Measurements from ENCODE around the gene TUBB. TPM values are rescaled to one million over a fixed set of nuclear protein-coding genes. Genes with fewer than 3 reads are reported as not detected.

The TUBB gene
- total RNA-seq, 1 donor from 2014 or later, result 537 TPM

DNA sequence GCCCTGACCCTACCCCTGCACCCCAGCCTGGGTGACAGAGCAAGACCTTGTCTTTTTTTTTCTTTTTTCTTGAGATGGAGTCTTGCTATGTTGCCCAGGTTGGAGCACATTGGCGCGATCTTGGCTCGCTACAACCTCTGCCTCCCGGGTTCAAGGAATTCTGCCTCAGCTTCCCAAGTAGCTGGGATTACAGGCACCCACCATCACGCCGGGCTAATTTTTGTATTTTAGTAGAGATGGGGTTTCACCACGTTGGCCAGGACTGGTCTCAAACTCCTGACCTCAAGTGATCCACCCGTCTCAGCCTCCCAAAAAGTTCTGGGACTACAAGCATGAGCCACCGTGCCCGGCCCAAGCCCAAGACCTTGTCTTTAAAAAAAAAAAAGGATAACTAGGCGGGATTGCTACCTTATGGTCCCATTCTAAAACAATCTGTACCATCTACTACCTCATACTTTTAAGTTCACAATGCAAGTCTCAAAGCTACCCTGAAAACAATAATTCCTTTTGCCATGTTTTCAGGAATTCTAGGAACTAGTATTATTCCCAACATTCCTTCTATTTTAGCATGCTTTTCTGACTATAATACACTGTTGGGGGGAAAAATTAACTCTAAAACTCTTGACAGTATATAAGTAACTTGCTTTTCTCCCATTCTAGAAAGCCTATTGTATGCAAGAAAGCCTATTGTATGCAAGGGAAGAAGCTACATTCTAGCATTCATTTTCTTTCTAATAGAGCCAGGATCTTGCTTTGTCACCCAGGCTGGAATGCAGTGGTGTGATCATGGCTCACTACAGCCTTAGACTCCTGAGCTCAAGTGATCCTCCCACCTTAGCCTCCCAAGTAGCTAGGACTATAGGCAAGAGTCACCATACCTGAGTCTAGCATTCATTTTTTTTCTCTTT lies 6.6 kb downstream of the TUBB start:
- Histone ChIP-seq H3K27me3 (no peaks in the 10 kb centered on the region), H3K36me3 (peaks cover 61 to 93% of the 10 kb centered on the region in 2 donors), H3K27ac (peak overlapping the region; percentile 46 to 50), H3K9me3 (no peaks in the 10 kb centered on the region), H3K4me1 (peaks cover 0 to 41% of the 10 kb centered on the region in 2 donors), H3K4me3 (no peak overlapping the region)
- intact Hi-C loops (cut with DNase I), result loop anchor here (10.0 kb wide), 1 partner anchor 242 kb away; the partner anchor contains the start of gene HLA-E
- no peak for DNase-seq (ENCODE audit: low spot score in 2 of 2)
- TF ChIP-seq, protein P1, sequence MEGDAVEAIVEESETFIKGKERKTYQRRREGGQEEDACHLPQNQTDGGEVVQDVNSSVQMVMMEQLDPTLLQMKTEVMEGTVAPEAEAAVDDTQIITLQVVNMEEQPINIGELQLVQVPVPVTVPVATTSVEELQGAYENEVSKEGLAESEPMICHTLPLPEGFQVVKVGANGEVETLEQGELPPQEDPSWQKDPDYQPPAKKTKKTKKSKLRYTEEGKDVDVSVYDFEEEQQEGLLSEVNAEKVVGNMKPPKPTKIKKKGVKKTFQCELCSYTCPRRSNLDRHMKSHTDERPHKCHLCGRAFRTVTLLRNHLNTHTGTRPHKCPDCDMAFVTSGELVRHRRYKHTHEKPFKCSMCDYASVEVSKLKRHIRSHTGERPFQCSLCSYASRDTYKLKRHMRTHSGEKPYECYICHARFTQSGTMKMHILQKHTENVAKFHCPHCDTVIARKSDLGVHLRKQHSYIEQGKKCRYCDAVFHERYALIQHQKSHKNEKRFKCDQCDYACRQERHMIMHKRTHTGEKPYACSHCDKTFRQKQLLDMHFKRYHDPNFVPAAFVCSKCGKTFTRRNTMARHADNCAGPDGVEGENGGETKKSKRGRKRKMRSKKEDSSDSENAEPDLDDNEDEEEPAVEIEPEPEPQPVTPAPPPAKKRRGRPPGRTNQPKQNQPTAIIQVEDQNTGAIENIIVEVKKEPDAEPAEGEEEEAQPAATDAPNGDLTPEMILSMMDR (IDR thresholded peaks at IDR 0.05), result no peak

DNA sequence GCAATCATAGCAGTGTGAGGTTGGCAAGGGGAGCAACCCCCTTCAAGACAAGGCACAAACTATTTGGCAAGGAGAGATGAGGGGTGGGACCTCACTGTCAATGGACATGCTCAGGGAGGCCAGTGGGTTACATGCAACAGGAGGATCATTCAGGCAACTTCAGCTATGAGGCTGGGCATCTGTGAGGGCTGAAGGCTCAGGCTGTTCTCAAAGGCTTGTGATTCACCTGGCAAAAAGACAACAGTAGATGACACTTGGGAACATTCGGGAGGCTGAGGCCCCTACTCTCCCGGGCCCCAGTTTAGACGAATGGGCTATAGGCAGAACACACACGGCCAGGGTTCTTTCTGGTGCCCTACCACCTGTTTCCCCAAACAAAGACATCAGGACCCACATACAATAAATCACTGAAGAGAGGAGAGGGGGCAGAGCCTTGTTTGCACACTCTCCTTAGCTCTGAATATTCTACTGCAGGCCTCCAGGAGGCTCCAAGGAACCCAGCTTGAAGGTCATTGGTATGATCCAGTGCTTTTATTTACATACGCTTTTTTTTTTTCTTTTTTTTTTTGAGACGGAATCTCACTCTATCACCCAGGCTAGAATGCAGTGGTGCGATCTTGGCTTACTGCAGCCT lies 7.9 kb downstream of the TUBB start:
- Histone ChIP-seq H3K4me3 (no peak overlapping the region), H3K36me3 (peaks cover 70 to 98% of the 10 kb centered on the region in 2 donors), H3K4me1 (peaks cover 0 to 34% of the 10 kb centered on the region in 2 donors), H3K27ac (peak overlapping the region; percentile 10 to 37), H3K9me3 (no peaks in the 10 kb centered on the region), H3K27me3 (no peaks in the 10 kb centered on the region)
- intact Hi-C loops (cut with DNase I), result loop anchor here (10.0 kb wide), 1 partner anchor 243 kb away; the partner anchor contains the start of gene HLA-E
- TF ChIP-seq, protein P1 (IDR thresholded peaks at IDR 0.05), result peak in 1 of 3 experiments; percentile 19
- no peak for DNase-seq (ENCODE audit: low spot score in 2 of 2)

DNA sequence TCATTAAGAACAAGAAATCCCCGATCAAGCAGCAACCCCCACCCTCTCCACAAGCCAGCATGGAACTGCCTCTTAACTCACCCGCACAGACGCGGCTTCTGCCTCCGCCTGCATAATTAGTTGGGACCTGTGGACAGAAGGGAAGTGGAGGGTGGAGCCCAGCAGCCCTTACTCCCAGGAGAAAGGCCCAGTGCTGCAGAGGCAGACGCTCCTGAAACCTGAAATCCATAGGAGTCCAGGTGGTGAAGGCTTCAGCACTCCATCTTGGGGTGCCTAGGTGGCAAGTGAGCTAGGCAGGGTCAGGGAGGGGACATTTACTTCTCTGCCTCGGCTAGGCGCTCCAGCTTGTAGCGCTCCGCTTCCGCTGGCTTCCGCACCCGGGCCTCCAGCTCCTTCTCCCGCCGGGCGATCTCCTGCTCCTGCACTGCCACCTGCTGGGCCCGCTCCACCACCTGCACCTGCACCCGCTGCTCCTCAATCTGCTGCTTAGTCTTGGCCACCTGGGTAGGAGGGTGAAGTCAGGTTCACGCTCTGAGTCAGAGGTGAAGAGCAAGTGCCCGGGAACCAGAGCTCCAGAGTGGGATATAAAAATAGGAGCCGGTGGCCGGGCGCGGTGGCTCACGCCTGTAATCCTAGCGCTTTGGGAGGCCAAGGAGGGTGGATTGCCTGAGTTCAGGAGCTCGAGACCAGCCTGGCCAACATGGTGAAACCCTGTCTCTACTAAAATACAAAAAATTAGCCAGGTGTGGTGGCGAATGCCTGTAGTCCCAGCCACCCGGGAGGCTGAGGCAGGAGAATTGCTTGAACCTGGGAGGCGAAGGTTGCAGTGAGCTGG lies 10.7 kb downstream of the TUBB start:
- peaks cover 0 to 8% of the 10 kb centered on the region in 2 donors for H3K4me1 ChIP-seq
- DNase-seq (ENCODE audit: low spot score in 2 of 2), result peak in 1 of 2 donors; percentile 74
- H3K27ac ChIP-seq, result peak overlapping the region; percentile 52 to 61
- no peaks in the 10 kb centered on the region for H3K9me3 ChIP-seq
- H3K27me3 ChIP-seq, result no peaks in the 10 kb centered on the region
- intact Hi-C loops (cut with DNase I), result no loop called here
- H3K4me3 ChIP-seq, result no peak overlapping the region
- TF ChIP-seq, protein P1 (IDR thresholded peaks at IDR 0.05), result peak; percentile 40 to 48 (median 43)
- peaks cover 76 to 97% of the 10 kb centered on the region in 2 donors for H3K36me3 ChIP-seq

DNA sequence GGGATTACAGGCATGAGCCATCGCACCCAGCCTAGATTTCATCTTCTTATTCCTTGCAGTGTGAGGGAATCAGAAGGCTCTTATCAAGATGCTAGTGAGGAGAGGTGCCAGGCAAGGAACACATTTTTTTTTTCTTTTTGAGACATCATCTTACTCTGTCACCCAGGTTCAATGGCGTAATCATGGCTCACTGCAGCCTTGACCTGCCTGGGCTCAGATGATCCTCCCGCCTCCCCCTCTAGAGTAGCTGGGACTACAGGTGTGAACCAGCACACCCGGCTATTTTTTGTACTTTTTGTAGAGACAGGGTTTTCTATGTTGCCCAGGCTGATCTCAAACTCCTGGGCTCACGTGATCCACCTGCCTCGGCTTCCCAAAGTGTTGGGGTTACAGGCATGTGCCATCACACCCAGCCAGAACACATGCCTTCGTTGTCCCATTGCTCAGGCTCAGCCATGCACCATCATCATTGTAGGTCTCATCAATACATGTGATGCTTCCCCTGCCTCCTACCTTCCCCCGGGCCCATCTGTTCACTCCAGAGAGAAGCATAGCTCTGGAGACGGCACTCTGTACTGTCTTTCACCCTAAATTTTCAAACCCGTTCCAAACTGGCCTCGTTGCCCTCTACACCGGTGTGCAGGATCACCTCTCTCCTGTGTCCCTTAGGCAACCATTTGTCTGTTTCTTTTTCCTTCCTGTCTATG lies 12.2 kb downstream of the TUBB start:
- H3K36me3 ChIP-seq, result peaks cover 82 to 99% of the 10 kb centered on the region in 2 donors
- no peaks in the 10 kb centered on the region for H3K27me3 ChIP-seq
- no peak overlapping the region for H3K27ac ChIP-seq
- intact Hi-C loops (cut with DNase I), result no loop called here
- TF ChIP-seq, protein P1 (IDR thresholded peaks at IDR 0.05), result no peak
- peaks cover 0 to 11% of the 10 kb centered on the region in 2 donors for H3K4me1 ChIP-seq
- no peaks in the 10 kb centered on the region for H3K9me3 ChIP-seq
- H3K4me3 ChIP-seq, result no peak overlapping the region
- DNase-seq (ENCODE audit: low spot score in 2 of 2), result no peak
